Measurements from ENCODE around the gene BRF1. TPM values are rescaled to one million over a fixed set of nuclear protein-coding genes. Genes with fewer than 3 reads are reported as not detected.

The BRF1 gene
- total RNA-seq, 1 donor from 2014 or later, result 64.6 TPM

GRCh38 chr14:105267820-105268548 is 32.8 kb downstream of the BRF1 start:
- H3K27me3 ChIP-seq, result no peaks in the 10 kb centered on the region
- H3K4me3 ChIP-seq, result no peak overlapping the region
- no peaks in the 10 kb centered on the region for H3K4me1 ChIP-seq
- intact Hi-C loops (cut with DNase I), result no loop called here
- H3K27ac ChIP-seq, result no peak overlapping the region
- no peak for DNase-seq (ENCODE audit: extremely low spot score in 2 of 2)
- no peaks in the 10 kb centered on the region for H3K9me3 ChIP-seq
- no peak for TF ChIP-seq POLR2A (IDR thresholded peaks at IDR 0.05)
- no peak for TF ChIP-seq POLR2AphosphoS5 (IDR thresholded peaks at IDR 0.05; ENCODE audit: insufficient read depth in 1 of 2, low read depth in 1 of 2)
- no peak for TF ChIP-seq CTCF (IDR thresholded peaks at IDR 0.05)
- H3K36me3 ChIP-seq, result no peaks in the 10 kb centered on the region

GRCh38 chr14:105261781-105262180 is 39.0 kb downstream of the BRF1 start:
- Histone ChIP-seq H3K27ac (no peak overlapping the region), H3K9me3 (no peaks in the 10 kb centered on the region), H3K36me3 (no peaks in the 10 kb centered on the region), H3K4me3 (no peak overlapping the region), H3K4me1 (no peaks in the 10 kb centered on the region), H3K27me3 (no peaks in the 10 kb centered on the region)
- DNase-seq (ENCODE audit: extremely low spot score in 2 of 2), result no peak
- TF ChIP-seq POLR2AphosphoS5 (IDR thresholded peaks at IDR 0.05; ENCODE audit: insufficient read depth in 1 of 2, low read depth in 1 of 2), result no peak
- TF ChIP-seq POLR2A (IDR thresholded peaks at IDR 0.05), result no peak
- no peak for TF ChIP-seq CTCF (IDR thresholded peaks at IDR 0.05)
- intact Hi-C loops (cut with DNase I), result no loop called here

- no peaks in the 10 kb centered on the region for H3K36me3 ChIP-seq
- no peak for TF ChIP-seq POLR2A (IDR thresholded peaks at IDR 0.05)
- TF ChIP-seq POLR2AphosphoS5 (IDR thresholded peaks at IDR 0.05; ENCODE audit: insufficient read depth in 1 of 2, low read depth in 1 of 2), result no peak
- no peak for TF ChIP-seq CTCF (IDR thresholded peaks at IDR 0.05)
- H3K4me3 ChIP-seq, result no peak overlapping the region
- no peak for DNase-seq (ENCODE audit: extremely low spot score in 2 of 2)
- intact Hi-C loops (cut with DNase I), result no loop called here
- no peaks in the 10 kb centered on the region for H3K27me3 ChIP-seq
- H3K4me1 ChIP-seq, result no peaks in the 10 kb centered on the region
- H3K9me3 ChIP-seq, result no peaks in the 10 kb centered on the region
- no peak overlapping the region for H3K27ac ChIP-seq
Measured at GRCh38 chr14:105260959-105261358, 39.8 kb downstream of the BRF1 start.

GRCh38 chr14:105258846-105259245 is 42.0 kb downstream of the BRF1 start:
- H3K27me3 ChIP-seq, result no peaks in the 10 kb centered on the region
- no peak for DNase-seq (ENCODE audit: extremely low spot score in 2 of 2)
- no peak for TF ChIP-seq POLR2A (IDR thresholded peaks at IDR 0.05)
- no peak for TF ChIP-seq POLR2AphosphoS5 (IDR thresholded peaks at IDR 0.05; ENCODE audit: insufficient read depth in 1 of 2, low read depth in 1 of 2)
- no peak for TF ChIP-seq CTCF (IDR thresholded peaks at IDR 0.05)
- no peaks in the 10 kb centered on the region for H3K9me3 ChIP-seq
- H3K36me3 ChIP-seq, result no peaks in the 10 kb centered on the region
- H3K4me3 ChIP-seq, result no peak overlapping the region
- H3K4me1 ChIP-seq, result no peaks in the 10 kb centered on the region
- no peak overlapping the region for H3K27ac ChIP-seq
- intact Hi-C loops (cut with DNase I), result no loop called here

- no peaks in the 10 kb centered on the region for H3K9me3 ChIP-seq
- TF ChIP-seq POLR2A (IDR thresholded peaks at IDR 0.05) (no peak), CTCF (IDR thresholded peaks at IDR 0.05) (no peak), POLR2AphosphoS5 (IDR thresholded peaks at IDR 0.05; ENCODE audit: insufficient read depth in 1 of 2, low read depth in 1 of 2) (no peak)
- no peak overlapping the region for H3K4me3 ChIP-seq
- H3K27ac ChIP-seq, result no peak overlapping the region
- H3K36me3 ChIP-seq, result no peaks in the 10 kb centered on the region
- no peak for DNase-seq (ENCODE audit: extremely low spot score in 2 of 2)
- no peaks in the 10 kb centered on the region for H3K4me1 ChIP-seq
- no peaks in the 10 kb centered on the region for H3K27me3 ChIP-seq
- intact Hi-C loops (cut with DNase I), result no loop called here
Measured at GRCh38 chr14:105257464-105257863, 43.3 kb downstream of the BRF1 start.
